ENCODE results near the gene BEST3.
"Not testable (repeated sequence)": the region's sequence is repeated elsewhere in the genome, so short reads cannot be mapped to it uniquely, and the experiment has no call there.

BEST3 gene

GRCh38 chr12:69672195-69672594 lies 26.9 kb downstream of the BEST3 start:
- Histone ChIP-seq H3K9me3 (ENCODE audit: control insufficient read depth, insufficient read depth, low read length) (no peaks in the 10 kb centered on the region), H3K9ac (ENCODE audit: low read depth, low read length) (no peak overlapping the region), H3K36me3 (ENCODE audit: insufficient read depth, low read length) (no peaks in the 10 kb centered on the region), H3K4me1 (ENCODE audit: insufficient read depth, low read length) (no peaks in the 10 kb centered on the region; the same call in 1 of the 2 replicates)

- Histone ChIP-seq H3K9ac (ENCODE audit: low read depth, low read length) (no peak overlapping the region), H3K4me1 (ENCODE audit: insufficient read depth, low read length) (no peaks in the 10 kb centered on the region; the same call in 1 of the 2 replicates), H3K36me3 (ENCODE audit: insufficient read depth, low read length) (no peaks in the 10 kb centered on the region), H3K9me3 (ENCODE audit: control insufficient read depth, insufficient read depth, low read length) (no peaks in the 10 kb centered on the region)
These were observed 27.5 kb downstream of the BEST3 start for GRCh38 chr12:69671597-69671996.

- H3K9ac ChIP-seq (ENCODE audit: low read depth, low read length), result no peak overlapping the region
These were observed 32.3 kb downstream of the BEST3 start for GRCh38 chr12:69666798-69667197.

DNA sequence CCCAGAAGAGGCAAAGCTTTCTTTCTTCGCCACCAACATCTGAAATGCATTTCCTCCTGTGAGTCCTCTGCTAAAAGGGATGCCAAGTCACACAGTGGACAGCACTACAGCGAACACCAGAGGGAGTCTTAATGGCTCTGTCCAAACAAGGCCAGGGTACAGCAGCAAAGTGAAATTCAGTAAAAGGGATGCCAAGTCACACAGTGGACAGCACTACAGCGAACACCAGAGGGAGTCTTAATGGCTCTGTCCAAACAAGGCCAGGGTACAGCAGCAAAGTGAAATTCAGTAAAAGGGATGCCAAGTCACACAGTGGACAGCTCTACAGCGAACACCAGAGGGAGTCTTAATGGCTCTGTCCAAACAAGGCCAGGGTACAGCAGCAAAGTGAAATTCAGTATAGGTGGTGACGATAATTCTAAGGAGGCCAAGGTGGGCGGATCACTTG lies 34.1 kb downstream of the BEST3 start:
- H3K36me3 ChIP-seq (ENCODE audit: insufficient read depth, low read length); H3K4me1 ChIP-seq (ENCODE audit: insufficient read depth, low read length); H3K9ac ChIP-seq (ENCODE audit: low read depth, low read length); H3K9me3 ChIP-seq (ENCODE audit: control insufficient read depth, insufficient read depth, low read length): not testable (repeated sequence)

More at GRCh38 chr12:69666798-69667197, 32.3 kb downstream of the BEST3 start:
- no peaks in the 10 kb centered on the region for H3K9me3 ChIP-seq (ENCODE audit: control insufficient read depth, insufficient read depth, low read length)
- no peaks in the 10 kb centered on the region for H3K36me3 ChIP-seq (ENCODE audit: insufficient read depth, low read length)
- no peaks in the 10 kb centered on the region for H3K4me1 ChIP-seq (ENCODE audit: insufficient read depth, low read length)

DNA sequence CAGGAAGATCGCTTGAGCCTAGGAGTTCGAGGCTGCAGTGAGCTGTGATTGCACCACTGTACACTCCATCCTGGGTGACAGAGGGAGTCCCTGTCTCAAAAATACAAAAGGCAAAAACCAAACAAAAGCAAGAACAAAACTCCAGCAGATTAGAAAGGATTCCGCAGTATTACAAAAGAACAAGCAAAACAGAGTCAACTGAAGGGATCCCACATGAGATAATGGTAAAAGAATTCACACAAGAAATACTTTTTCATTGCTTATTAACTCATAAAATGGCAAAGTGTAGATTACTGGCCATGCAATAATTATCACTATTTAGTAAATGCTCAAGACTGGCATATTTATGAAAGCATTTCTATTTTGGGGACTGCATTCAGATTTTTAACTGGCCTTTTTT lies 35.4 kb downstream of the BEST3 start:
- H3K9ac ChIP-seq (ENCODE audit: low read depth, low read length), result no peak overlapping the region
- no peaks in the 10 kb centered on the region for H3K4me1 ChIP-seq (ENCODE audit: insufficient read depth, low read length)
- H3K36me3 ChIP-seq (ENCODE audit: insufficient read depth, low read length), result no peaks in the 10 kb centered on the region
- no peaks in the 10 kb centered on the region for H3K9me3 ChIP-seq (ENCODE audit: control insufficient read depth, insufficient read depth, low read length)

DNA sequence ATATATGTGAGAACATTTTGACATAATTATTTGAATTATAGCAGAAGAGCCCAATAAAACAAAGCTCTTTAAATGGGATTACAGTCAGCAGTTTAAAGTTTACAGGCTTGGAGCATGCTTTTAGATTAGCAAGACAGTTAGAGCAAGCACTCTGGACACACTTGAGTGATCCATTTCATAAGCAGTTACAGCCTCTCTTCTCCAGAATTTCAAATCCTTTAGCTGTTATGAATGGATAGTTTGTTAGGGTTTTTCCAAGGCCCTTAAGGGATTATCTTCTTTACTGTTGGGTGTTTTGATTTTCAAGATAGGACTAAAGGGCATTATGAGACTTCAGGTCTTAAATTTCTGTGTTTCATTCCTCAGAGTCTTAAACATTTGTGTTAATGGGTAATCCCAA lies 36.3 kb downstream of the BEST3 start:
- H3K9me3 ChIP-seq (ENCODE audit: control insufficient read depth, insufficient read depth, low read length), result no peaks in the 10 kb centered on the region
- H3K36me3 ChIP-seq (ENCODE audit: insufficient read depth, low read length), result no peaks in the 10 kb centered on the region
- H3K9ac ChIP-seq (ENCODE audit: low read depth, low read length), result no peak overlapping the region
- no peaks in the 10 kb centered on the region for H3K4me1 ChIP-seq (ENCODE audit: insufficient read depth, low read length)

DNA sequence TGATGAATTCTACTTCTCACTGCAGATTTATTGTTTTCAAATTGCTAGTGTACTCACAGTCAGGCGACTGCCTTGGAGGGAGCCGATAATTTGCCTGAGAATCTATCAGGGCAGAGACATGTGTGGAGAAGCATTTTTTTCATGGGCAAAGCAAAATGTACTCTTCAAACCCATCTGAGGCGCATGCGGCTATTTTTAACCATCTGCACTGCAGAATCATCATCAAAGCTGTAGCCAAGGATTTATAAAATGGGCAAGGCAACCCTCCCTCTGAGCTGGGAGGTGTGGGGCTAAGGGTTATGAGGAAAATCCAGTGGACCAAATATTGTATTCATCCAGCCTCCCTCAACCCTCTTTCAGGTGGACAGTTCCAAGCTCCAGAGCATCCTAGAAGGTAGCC lies 37.7 kb downstream of the BEST3 start:
- Histone ChIP-seq H3K9ac (ENCODE audit: low read depth, low read length) (no peak overlapping the region), H3K9me3 (ENCODE audit: control insufficient read depth, insufficient read depth, low read length) (no peaks in the 10 kb centered on the region), H3K36me3 (ENCODE audit: insufficient read depth, low read length) (no peaks in the 10 kb centered on the region), H3K4me1 (ENCODE audit: insufficient read depth, low read length) (no peaks in the 10 kb centered on the region)

DNA sequence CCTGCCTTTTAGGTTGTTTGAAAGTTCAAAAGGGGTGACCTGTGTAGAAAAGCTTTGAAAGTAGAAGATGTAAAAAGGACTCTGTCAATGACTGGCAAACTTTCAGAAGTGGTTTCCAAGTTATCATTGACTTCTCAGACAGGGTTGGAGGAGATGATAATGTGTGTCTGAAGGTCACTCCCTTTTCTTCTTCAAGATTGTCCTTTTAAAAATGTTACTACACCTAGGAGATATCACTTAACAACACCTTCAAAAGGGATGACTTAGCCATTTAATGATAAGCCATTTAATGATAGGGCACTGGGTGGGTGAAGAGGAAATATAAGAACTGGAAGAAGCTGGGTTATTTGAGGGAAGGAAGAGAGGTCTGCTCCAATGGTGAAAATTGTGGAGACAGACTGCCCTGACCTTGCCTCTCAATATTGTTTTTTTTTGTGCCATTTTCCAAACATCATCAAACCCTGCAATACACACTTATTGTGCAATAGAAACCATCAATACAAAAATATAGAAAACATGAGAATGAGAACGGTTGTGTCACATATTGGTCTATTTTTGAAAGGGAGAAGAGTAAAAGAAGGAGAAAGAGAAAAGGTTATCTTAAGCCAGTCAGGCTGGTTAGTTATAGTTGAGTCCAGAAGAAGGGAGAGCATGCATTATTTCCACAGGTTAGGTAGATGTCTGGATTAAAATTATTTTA lies 38.8 kb downstream of the BEST3 start:
- H3K4me1 ChIP-seq (ENCODE audit: insufficient read depth, low read length), result no peaks in the 10 kb centered on the region
- H3K9ac ChIP-seq (ENCODE audit: low read depth, low read length), result no peak overlapping the region
- H3K9me3 ChIP-seq (ENCODE audit: control insufficient read depth, insufficient read depth, low read length), result no peaks in the 10 kb centered on the region
- no peaks in the 10 kb centered on the region for H3K36me3 ChIP-seq (ENCODE audit: insufficient read depth, low read length)

DNA sequence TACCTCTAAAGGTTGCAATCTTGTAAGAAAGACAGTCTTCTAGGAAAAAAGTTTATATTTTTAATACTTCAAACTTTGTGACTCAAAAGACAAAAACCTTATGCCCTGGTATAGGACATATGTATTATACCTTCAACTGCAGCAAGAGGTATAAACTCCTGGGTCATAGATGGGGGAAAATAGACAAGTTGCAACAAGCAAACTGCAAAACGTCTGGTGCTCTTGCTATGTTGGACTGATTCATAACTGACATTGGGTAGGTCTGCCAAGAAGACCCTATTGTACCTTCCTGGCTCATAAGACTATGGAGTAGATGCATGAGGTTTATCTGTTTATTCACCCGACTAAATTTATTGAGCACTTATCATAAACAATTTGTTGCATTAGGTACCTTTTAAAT lies 40.9 kb downstream of the BEST3 start:
- Histone ChIP-seq H3K36me3 (ENCODE audit: insufficient read depth, low read length) (no peaks in the 10 kb centered on the region), H3K4me1 (ENCODE audit: insufficient read depth, low read length) (no peaks in the 10 kb centered on the region), H3K9me3 (ENCODE audit: control insufficient read depth, insufficient read depth, low read length) (no peaks in the 10 kb centered on the region), H3K9ac (ENCODE audit: low read depth, low read length) (no peak overlapping the region)

DNA sequence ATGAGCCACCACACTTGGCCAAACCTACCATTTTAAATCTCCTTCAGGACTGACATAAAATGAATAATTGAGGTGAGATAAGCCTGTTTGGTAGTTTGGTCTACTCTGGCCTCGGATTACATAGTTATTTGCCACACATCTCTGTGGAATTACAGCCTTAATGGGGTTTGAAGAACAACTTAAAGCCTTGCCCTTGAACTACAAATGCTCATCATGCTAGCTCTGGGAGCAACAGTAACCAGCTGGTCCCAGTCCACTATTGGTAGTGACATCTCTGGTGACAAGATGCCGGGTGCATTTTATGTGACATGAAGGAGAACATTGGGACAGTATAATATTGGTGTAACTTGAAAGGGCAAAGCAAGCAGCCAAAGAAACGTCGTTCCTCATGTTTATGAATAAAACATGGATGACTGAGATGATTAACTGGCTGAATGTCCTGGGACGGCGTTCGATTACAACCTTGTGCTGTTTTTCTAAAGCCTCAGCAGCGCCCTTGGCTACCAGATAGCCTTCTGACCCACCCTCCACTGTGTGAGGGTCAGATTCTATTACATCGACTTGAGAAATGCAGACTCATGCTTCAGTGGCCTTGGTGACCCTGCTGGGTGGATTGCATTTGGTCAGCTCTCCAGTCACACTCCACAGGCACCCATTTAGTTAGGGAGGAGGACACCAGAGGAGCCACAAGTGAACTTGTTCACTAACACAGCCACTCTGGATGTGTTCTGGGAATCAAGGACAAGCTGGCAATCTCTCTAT lies 41.5 kb downstream of the BEST3 start:
- Histone ChIP-seq H3K4me1 (ENCODE audit: insufficient read depth, low read length) (no peaks in the 10 kb centered on the region), H3K36me3 (ENCODE audit: insufficient read depth, low read length) (no peaks in the 10 kb centered on the region), H3K9ac (ENCODE audit: low read depth, low read length) (no peak overlapping the region), H3K9me3 (ENCODE audit: control insufficient read depth, insufficient read depth, low read length) (no peaks in the 10 kb centered on the region)

GRCh38 chr12:69655616-69656340 lies 43.3 kb downstream of the BEST3 start:
- no peaks in the 10 kb centered on the region for H3K36me3 ChIP-seq (ENCODE audit: insufficient read depth, low read length)
- H3K9me3 ChIP-seq (ENCODE audit: control insufficient read depth, insufficient read depth, low read length), result no peaks in the 10 kb centered on the region
- H3K9ac ChIP-seq (ENCODE audit: low read depth, low read length), result no peak overlapping the region
- no peaks in the 10 kb centered on the region for H3K4me1 ChIP-seq (ENCODE audit: insufficient read depth, low read length)

- H3K4me1 ChIP-seq (ENCODE audit: insufficient read depth, low read length), result no peaks in the 10 kb centered on the region
- H3K36me3 ChIP-seq (ENCODE audit: insufficient read depth, low read length), result no peaks in the 10 kb centered on the region
- H3K9me3 ChIP-seq (ENCODE audit: control insufficient read depth, insufficient read depth, low read length), result no peaks in the 10 kb centered on the region
- no peak overlapping the region for H3K9ac ChIP-seq (ENCODE audit: low read depth, low read length)
These were observed 45.4 kb downstream of the BEST3 start for GRCh38 chr12:69653703-69654102.

DNA sequence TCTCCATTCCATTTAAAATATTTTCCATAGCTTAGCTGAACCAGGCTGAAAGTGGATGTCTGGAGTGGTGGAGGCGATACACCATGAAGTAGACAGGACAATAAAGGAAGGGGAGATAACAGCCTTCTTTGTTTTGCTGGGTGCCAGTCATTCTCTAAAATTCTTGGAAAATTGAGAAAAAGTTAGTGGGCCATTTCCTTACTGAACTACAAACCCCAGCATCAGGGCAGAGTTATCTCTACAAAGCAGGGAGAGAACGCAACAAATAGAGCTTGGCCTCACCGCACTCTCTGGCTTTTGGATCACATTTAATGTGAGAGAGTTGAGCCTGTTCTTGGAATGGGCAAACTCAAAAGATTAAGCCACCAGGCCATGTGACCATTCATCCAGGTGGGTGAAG lies 47.2 kb downstream of the BEST3 start:
- Histone ChIP-seq H3K4me1 (ENCODE audit: insufficient read depth, low read length) (no peaks in the 10 kb centered on the region), H3K36me3 (ENCODE audit: insufficient read depth, low read length) (no peaks in the 10 kb centered on the region), H3K9ac (ENCODE audit: low read depth, low read length) (no peak overlapping the region)

GRCh38 chr12:69649529-69649928 lies 49.6 kb downstream of the BEST3 start:
- H3K4me1 ChIP-seq (ENCODE audit: insufficient read depth, low read length), result no peaks in the 10 kb centered on the region
- no peak overlapping the region for H3K9ac ChIP-seq (ENCODE audit: low read depth, low read length)
- no peaks in the 10 kb centered on the region for H3K36me3 ChIP-seq (ENCODE audit: insufficient read depth, low read length)
- H3K9me3 ChIP-seq (ENCODE audit: control insufficient read depth, insufficient read depth, low read length), result no peaks in the 10 kb centered on the region

More for the DNA sequence above, 47.2 kb downstream of the BEST3 start:
- H3K9me3 ChIP-seq (ENCODE audit: control insufficient read depth, insufficient read depth, low read length), result no peaks in the 10 kb centered on the region

All from ES-I3 (cell line).